Uterus (tissue), 2 donors: Measurements from ENCODE around the gene ARAP2.

ENCODE experiments used
- POLR2A ChIP-seq, 2 donors: fragments of 450-650 bp; IDR thresholded peaks; one replicate each; pipeline ENCODE4 v1.6.1; 2016; ENCODE audit warnings: antibody characterized with exemption in 2 of 2, mild to moderate bottlenecking in 1 of 2, moderate library complexity in 1 of 2
- TF ChIP-seq, protein P1 (sequence below), 4 experiments: fragments of 200-600 bp in 2 of 4; fragments of 450-650 bp in 2 of 4; sonication (generic) in 2 of 4; IDR thresholded peaks; one replicate each; pipeline ENCODE4 v1.5.1; 2016 to 2019; ENCODE audit warnings: antibody characterized with exemption in 4 of 4, mild to moderate bottlenecking in 2 of 4, moderate library complexity in 1 of 4

DNA sequence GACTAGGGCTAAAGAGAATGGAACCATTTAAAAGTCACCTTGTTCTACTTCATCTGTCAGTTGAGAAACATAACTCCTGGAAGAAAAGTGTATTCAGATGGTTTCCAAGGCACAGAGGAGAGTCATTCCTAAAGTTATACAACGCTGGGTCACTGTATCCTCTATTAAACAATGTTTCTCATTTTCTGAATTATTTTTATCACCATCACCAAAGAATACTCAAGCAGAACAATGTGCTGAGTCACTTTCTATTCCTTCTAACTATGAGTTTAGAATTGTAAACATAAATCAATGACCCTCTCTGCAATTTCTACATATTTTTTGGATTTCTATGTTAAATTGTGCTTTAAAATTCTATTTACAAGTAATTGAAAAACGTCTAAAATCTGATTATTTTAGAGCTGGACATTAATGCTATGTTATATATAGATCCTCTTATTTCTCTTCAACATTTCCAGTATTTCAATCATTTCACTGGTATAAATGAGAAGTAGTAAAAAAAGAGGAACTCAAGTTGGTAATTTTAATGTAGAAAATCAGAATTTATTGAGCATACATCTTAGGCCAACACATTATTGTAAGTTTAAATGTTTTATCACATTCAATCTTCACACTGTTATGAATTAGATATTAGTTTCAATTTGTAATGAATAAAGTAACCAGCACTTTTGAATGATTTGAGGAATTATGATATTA lies 44.6 kb upstream of the ARAP2 start:
- TF ChIP-seq, protein P1, sequence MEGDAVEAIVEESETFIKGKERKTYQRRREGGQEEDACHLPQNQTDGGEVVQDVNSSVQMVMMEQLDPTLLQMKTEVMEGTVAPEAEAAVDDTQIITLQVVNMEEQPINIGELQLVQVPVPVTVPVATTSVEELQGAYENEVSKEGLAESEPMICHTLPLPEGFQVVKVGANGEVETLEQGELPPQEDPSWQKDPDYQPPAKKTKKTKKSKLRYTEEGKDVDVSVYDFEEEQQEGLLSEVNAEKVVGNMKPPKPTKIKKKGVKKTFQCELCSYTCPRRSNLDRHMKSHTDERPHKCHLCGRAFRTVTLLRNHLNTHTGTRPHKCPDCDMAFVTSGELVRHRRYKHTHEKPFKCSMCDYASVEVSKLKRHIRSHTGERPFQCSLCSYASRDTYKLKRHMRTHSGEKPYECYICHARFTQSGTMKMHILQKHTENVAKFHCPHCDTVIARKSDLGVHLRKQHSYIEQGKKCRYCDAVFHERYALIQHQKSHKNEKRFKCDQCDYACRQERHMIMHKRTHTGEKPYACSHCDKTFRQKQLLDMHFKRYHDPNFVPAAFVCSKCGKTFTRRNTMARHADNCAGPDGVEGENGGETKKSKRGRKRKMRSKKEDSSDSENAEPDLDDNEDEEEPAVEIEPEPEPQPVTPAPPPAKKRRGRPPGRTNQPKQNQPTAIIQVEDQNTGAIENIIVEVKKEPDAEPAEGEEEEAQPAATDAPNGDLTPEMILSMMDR (IDR thresholded peaks at IDR 0.05) = no peak
- TF ChIP-seq POLR2A (IDR thresholded peaks at IDR 0.05) = no peak
